ENCODE results near the gene NAALADL1. TPM values are rescaled to one million over a fixed set of nuclear protein-coding genes. Genes with fewer than 3 reads are reported as not detected.

The NAALADL1 gene
- total and polyA plus RNA-seq, 9 of the 15 experiments (the other 6 are each of a cell fraction or from before 2014, with no cell fraction given): 0.06 to 0.72 (median 0.22) TPM; not detected in 4

DNA sequence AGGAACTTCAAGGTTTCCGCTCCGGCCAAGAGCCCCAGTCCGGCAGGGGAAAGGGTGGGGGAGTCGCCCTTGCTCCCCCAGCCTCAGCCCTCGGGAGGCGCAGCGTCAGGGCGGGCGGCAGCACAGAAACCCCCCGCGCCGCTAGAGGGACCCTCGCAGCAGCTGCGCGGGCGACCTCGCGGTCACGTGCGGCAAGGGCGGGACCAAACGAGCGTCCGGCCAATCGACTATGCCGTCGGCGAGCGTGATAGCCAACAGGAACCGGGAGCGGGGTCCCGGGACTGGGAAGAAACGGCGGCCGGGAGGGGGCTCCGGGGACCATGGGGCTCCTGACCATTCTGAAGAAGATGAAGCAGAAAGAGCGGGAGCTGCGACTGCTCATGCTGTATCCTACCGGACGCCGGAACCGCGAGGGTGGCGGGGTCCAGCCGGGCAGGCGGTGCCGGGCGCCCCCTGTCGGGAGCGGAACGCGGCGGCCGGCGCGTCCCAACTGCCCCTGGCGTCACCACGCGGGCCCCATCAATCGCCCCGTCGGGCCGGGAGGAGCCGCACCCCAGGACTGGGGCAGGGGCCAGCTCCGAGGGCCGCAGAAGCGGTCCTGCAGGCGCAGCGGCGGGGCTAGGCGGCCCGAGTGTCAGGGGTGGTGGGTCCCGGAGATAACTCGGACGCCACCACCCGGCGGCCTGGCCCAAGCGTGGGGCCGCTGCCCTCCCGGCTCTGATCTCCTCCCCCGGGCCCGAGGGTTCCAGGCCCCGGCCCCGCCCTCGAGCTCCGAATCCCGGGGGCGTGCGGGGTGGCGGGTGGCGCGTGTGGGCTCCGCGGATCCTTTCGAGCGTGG, 44.2 kb downstream of the NAALADL1 start, which contains the start of gene ARL2 (continued):
- TF ChIP-seq, protein P1, sequence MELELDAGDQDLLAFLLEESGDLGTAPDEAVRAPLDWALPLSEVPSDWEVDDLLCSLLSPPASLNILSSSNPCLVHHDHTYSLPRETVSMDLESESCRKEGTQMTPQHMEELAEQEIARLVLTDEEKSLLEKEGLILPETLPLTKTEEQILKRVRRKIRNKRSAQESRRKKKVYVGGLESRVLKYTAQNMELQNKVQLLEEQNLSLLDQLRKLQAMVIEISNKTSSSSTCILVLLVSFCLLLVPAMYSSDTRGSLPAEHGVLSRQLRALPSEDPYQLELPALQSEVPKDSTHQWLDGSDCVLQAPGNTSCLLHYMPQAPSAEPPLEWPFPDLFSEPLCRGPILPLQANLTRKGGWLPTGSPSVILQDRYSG (tag; conservative IDR thresholded peaks at IDR 0.05; ENCODE audit: low read depth): no peak
- peak; percentile 5; the same call in 1 of the 2 replicates for TF ChIP-seq SMC3 (conservative IDR thresholded peaks at IDR 0.05; ENCODE audit: insufficient read depth, low read depth, low read length)
- TF ChIP-seq ZFP1 (CRISPR knock-in tag; IDR thresholded peaks at IDR 0.05): no peak
- TF ChIP-seq IRF2 (CRISPR knock-in tag; IDR thresholded peaks at IDR 0.05): peak; percentile 82; the same call in 1 of the 2 replicates
- peak in 2 of 3 experiments; percentile 9 to 40 for TF ChIP-seq YY1 (IDR thresholded peaks at IDR 0.05; ENCODE audit: borderline replicate concordance in 1 of 3, control insufficient read depth in 1 of 3, extremely low read depth in 1 of 3, insufficient read depth in 3 of 3, insufficient read length in 1 of 3, insufficient replicate concordance in 2 of 3, low read depth in 1 of 3, low read length in 2 of 3)
- TF ChIP-seq, protein P2, sequence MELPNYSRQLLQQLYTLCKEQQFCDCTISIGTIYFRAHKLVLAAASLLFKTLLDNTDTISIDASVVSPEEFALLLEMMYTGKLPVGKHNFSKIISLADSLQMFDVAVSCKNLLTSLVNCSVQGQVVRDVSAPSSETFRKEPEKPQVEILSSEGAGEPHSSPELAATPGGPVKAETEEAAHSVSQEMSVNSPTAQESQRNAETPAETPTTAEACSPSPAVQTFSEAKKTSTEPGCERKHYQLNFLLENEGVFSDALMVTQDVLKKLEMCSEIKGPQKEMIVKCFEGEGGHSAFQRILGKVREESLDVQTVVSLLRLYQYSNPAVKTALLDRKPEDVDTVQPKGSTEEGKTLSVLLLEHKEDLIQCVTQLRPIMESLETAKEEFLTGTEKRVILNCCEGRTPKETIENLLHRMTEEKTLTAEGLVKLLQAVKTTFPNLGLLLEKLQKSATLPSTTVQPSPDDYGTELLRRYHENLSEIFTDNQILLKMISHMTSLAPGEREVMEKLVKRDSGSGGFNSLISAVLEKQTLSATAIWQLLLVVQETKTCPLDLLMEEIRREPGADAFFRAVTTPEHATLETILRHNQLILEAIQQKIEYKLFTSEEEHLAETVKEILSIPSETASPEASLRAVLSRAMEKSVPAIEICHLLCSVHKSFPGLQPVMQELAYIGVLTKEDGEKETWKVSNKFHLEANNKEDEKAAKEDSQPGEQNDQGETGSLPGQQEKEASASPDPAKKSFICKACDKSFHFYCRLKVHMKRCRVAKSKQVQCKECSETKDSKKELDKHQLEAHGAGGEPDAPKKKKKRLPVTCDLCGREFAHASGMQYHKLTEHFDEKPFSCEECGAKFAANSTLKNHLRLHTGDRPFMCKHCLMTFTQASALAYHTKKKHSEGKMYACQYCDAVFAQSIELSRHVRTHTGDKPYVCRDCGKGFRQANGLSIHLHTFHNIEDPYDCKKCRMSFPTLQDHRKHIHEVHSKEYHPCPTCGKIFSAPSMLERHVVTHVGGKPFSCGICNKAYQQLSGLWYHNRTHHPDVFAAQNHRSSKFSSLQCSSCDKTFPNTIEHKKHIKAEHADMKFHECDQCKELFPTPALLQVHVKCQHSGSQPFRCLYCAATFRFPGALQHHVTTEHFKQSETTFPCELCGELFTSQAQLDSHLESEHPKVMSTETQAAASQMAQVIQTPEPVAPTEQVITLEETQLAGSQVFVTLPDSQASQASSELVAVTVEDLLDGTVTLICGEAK (IDR thresholded peaks at IDR 0.05): peak; percentile 41; the same call in 1 of the 2 replicates
- TF ChIP-seq, protein P2 (CRISPR knock-in tag; IDR thresholded peaks at IDR 0.05): peak; percentile 71; the same call in 1 of the 2 replicates
- TF ChIP-seq GATAD2B (IDR thresholded peaks at IDR 0.05; ENCODE audit: borderline replicate concordance): peak; percentile 78; the same call in 1 of the 2 replicates
- TF ChIP-seq, protein P3, sequence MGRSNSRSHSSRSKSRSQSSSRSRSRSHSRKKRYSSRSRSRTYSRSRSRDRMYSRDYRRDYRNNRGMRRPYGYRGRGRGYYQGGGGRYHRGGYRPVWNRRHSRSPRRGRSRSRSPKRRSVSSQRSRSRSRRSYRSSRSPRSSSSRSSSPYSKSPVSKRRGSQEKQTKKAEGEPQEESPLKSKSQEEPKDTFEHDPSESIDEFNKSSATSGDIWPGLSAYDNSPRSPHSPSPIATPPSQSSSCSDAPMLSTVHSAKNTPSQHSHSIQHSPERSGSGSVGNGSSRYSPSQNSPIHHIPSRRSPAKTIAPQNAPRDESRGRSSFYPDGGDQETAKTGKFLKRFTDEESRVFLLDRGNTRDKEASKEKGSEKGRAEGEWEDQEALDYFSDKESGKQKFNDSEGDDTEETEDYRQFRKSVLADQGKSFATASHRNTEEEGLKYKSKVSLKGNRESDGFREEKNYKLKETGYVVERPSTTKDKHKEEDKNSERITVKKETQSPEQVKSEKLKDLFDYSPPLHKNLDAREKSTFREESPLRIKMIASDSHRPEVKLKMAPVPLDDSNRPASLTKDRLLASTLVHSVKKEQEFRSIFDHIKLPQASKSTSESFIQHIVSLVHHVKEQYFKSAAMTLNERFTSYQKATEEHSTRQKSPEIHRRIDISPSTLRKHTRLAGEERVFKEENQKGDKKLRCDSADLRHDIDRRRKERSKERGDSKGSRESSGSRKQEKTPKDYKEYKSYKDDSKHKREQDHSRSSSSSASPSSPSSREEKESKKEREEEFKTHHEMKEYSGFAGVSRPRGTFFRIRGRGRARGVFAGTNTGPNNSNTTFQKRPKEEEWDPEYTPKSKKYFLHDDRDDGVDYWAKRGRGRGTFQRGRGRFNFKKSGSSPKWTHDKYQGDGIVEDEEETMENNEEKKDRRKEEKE (IDR thresholded peaks at IDR 0.05; ENCODE audit: borderline replicate concordance in 1 of 2, control insufficient read depth in 1 of 2, low read depth in 2 of 2, low read length in 1 of 2): peak in 1 of 2 experiments; percentile 79; a peak in 1 of 4 replicates
- TF ChIP-seq YBX1 (IDR thresholded peaks at IDR 0.05): no peak

Data from K562 (cell line).